GM23338 (cell line): ENCODE results near the gene ALOX5AP. TPM values are rescaled to one million over a fixed set of nuclear protein-coding genes. Genes with fewer than 3 reads are reported as not detected.

Source experiments
- ATAC-seq: fragments of 200-7000 bp; cut with Tn5 transposase; 3 replicates; pipeline ENCODE4 v1.9.1; 2020
- DNase-seq: peaks from one replicate; pipeline ENCODE4 v3.0.0-alpha.2; 2015; ENCODE audit warnings: low spot score
- H2AFZ ChIP-seq: fragments of 200-600 bp; sonication (generic); 2 replicates; pipeline ENCODE4 v1.8.0; 2016; ENCODE audit warnings: antibody characterized with exemption, mild to moderate bottlenecking, moderate library complexity
- H3F3A ChIP-seq: fragments of 200-600 bp; sonication (generic); replicated peaks from 2 replicates; pipeline ENCODE4 v1.8.0; 2017; ENCODE audit warnings: antibody characterized with exemption, mixed run types, low read depth
- H3K27ac ChIP-seq: fragments of 200-600 bp; sonication (generic); 2 replicates; pipeline ENCODE4 v1.6.1; 2016; ENCODE audit warnings: low read depth
- H3K27me3 ChIP-seq: fragments of 200-600 bp; sonication (generic); 2 replicates; pipeline ENCODE4 v1.8.0; 2016; ENCODE audit warnings: mild to moderate bottlenecking, mixed run types, moderate library complexity; ENCODE audit not compliant: insufficient read depth
- H3K36me3 ChIP-seq: fragments of 200-600 bp; sonication (generic); 2 replicates; pipeline ENCODE4 v1.8.0; 2016; ENCODE audit warnings: mild to moderate bottlenecking; ENCODE audit not compliant: insufficient read depth
- H3K4me1 ChIP-seq: fragments of 200-600 bp; sonication (generic); 2 replicates; pipeline ENCODE4 v1.8.0; 2016; ENCODE audit warnings: mild to moderate bottlenecking, moderate library complexity; ENCODE audit not compliant: insufficient read depth
- H3K4me2 ChIP-seq: fragments of 200-600 bp; sonication (generic); 2 replicates; pipeline ENCODE4 v1.7.1; 2017; ENCODE audit warnings: mixed run types
- H3K4me3 ChIP-seq: fragments of 200-600 bp; sonication (generic); 2 replicates; pipeline ENCODE4 v1.6.1; 2016; ENCODE audit warnings: mixed run types
- H3K79me2 ChIP-seq: fragments of 200-600 bp; sonication (generic); replicated peaks from 2 replicates; pipeline ENCODE4 v1.8.0; 2017; ENCODE audit warnings: mild to moderate bottlenecking; ENCODE audit not compliant: insufficient read depth
- H3K9me2 ChIP-seq: fragments of 200-600 bp; sonication (generic); 2 replicates; pipeline ENCODE4 v1.8.0; 2017; ENCODE audit not compliant: insufficient read depth
- H4K20me1 ChIP-seq: fragments of 200-600 bp; sonication (generic); replicated peaks from 2 replicates; pipeline ENCODE4 v1.8.0; 2017; ENCODE audit warnings: mild to moderate bottlenecking; ENCODE audit not compliant: insufficient read depth
- H3K27ac Mint-ChIP-seq: 2 replicates; pipeline ENCODE4 v1.8.0; 2020; ENCODE audit warnings: inconsistent platforms, mild to moderate bottlenecking, moderate library complexity, mixed read lengths
- H3K27me3 Mint-ChIP-seq: 3 replicates; pipeline ENCODE4 v1.8.0; 2022; ENCODE audit warnings: low read depth, mild to moderate bottlenecking, moderate library complexity, mixed read lengths, inconsistent platforms; ENCODE audit not compliant: insufficient read depth, poor library complexity
- H3K36me3 Mint-ChIP-seq: 3 replicates; pipeline ENCODE4 v1.8.0; 2021; ENCODE audit warnings: low read depth, mild to moderate bottlenecking, inconsistent platforms, moderate library complexity, mixed read lengths
- H3K4me1 Mint-ChIP-seq: 3 replicates; pipeline ENCODE4 v1.8.0; 2020; ENCODE audit warnings: mild to moderate bottlenecking, inconsistent platforms, mixed read lengths
- H3K4me3 Mint-ChIP-seq: 3 replicates; pipeline ENCODE4 v1.8.0; 2021; ENCODE audit warnings: moderate library complexity, mild to moderate bottlenecking, inconsistent platforms, mixed read lengths
- H3K9me3 Mint-ChIP-seq: 3 replicates; pipeline ENCODE4 v1.8.0; 2020; ENCODE audit warnings: moderate library complexity, mild to moderate bottlenecking, inconsistent platforms, mixed read lengths
- EZH2phosphoT487 ChIP-seq: fragments of 200-600 bp; sonication (generic); IDR thresholded peaks from one replicate; pipeline ENCODE4 v1.8.1; 2018; ENCODE audit warnings: antibody characterized with exemption; ENCODE audit not compliant: unreplicated experiment
- JUNB ChIP-seq: IDR thresholded peaks from one replicate; pipeline ENCODE4 v1.6.1; 2016; ENCODE audit warnings: antibody characterized with exemption; ENCODE audit not compliant: unreplicated experiment
- NANOG ChIP-seq: IDR thresholded peaks from 2 replicates; pipeline ENCODE4 v1.6.1; 2016; ENCODE audit warnings: antibody characterized with exemption, borderline replicate concordance
- POLR2AphosphoS5 ChIP-seq: IDR thresholded peaks from 2 replicates; pipeline ENCODE4 v1.6.1; 2016; ENCODE audit warnings: antibody characterized with exemption, low read depth
- STAT1 ChIP-seq: IDR thresholded peaks from one replicate; pipeline ENCODE4 v1.6.1; 2016; ENCODE audit warnings: antibody characterized with exemption; ENCODE audit not compliant: unreplicated experiment
- ZNF114 ChIP-seq: fragments of 250-450 bp; sonication (Bioruptor Pico); IDR thresholded peaks from 2 replicates; pipeline ENCODE4 v1.5.0; 2020; ENCODE audit warnings: mild to moderate bottlenecking, moderate library complexity
- ZNF331 ChIP-seq: fragments of 250-450 bp; sonication (Bioruptor Pico); IDR thresholded peaks from 2 replicates; pipeline ENCODE4 v1.5.0; 2020; ENCODE audit warnings: low read depth, mild to moderate bottlenecking, moderate library complexity
- polyA plus RNA-seq: library from polyadenylated mRNA; unstranded; fragments of >200 nt; fragmentation: Nextera tagmentation; extraction: Ambion mirVana; gene quantifications from 2 replicates; pipeline ENCODE4 v1.2.1, GENCODE V29; 2016
- total RNA-seq: library from RNA; depleted of rRNA; stranded (reverse); fragments of >200 nt; shearing (Covaris generic); gene quantifications from 2 replicates; pipeline ENCODE4 v1.2.3, GENCODE V29; 2014
- TF ChIP-seq, protein P1 (sequence below): IDR thresholded peaks from one replicate; pipeline ENCODE4 v1.6.1; 2018; ENCODE audit warnings: antibody characterized with exemption; ENCODE audit not compliant: unreplicated experiment
- TF ChIP-seq, protein P2 (sequence below), 2 experiments: fragments of 200-600 bp in 1 of 2; sonication (generic) in 1 of 2; conservative IDR thresholded peaks; 2 replicates each; pipeline versions ENCODE4 v1.5.1 to v1.6.1; 2016 to 2017; ENCODE audit warnings: antibody characterized with exemption in 2 of 2, low read depth in 2 of 2, mild to moderate bottlenecking in 2 of 2, moderate library complexity in 1 of 2
- TF ChIP-seq, protein P3 (sequence below): IDR thresholded peaks from 2 replicates; pipeline ENCODE4 v1.6.1; 2016; ENCODE audit warnings: antibody characterized with exemption

ALOX5AP gene
- total and polyA plus RNA-seq, 2 experiments from 2014 or later: 0.23 TPM; not detected in 1

GRCh38 chr13:30705680-30706079, 29.7 kb upstream of the ALOX5AP start:
- Mint-ChIP-seq H3K9me3 (no peaks in the 10 kb centered on the region), H3K36me3 (no peaks in the 10 kb centered on the region), H3K4me1 (peaks cover 6% of the 10 kb centered on the region; the same call in 2 of the 3 replicates), H3K27ac (no peak overlapping the region), H3K27me3 (no peaks in the 10 kb centered on the region), H3K4me3 (no peak overlapping the region)
- Histone ChIP-seq H3K9me2 (peaks cover 8% of the 10 kb centered on the region), H3K27ac (no peak overlapping the region), H4K20me1 (no peaks in the 10 kb centered on the region), H3K27me3 (no peaks in the 10 kb centered on the region), H3K79me2 (no peaks in the 10 kb centered on the region), H3F3A (no peaks in the 10 kb centered on the region), H3K4me1 (peaks cover 3% of the 10 kb centered on the region; the same call in 1 of the 2 replicates), H3K4me2 (no peak overlapping the region), H2AFZ (no peak overlapping the region; the same call in 1 of the 2 replicates), H3K36me3 (no peaks in the 10 kb centered on the region), H3K4me3 (no peak overlapping the region)
- ATAC-seq (no peak), DNase-seq (no peak)
- TF ChIP-seq NANOG: no peak
- TF ChIP-seq JUNB: no peak
- TF ChIP-seq, protein P1, sequence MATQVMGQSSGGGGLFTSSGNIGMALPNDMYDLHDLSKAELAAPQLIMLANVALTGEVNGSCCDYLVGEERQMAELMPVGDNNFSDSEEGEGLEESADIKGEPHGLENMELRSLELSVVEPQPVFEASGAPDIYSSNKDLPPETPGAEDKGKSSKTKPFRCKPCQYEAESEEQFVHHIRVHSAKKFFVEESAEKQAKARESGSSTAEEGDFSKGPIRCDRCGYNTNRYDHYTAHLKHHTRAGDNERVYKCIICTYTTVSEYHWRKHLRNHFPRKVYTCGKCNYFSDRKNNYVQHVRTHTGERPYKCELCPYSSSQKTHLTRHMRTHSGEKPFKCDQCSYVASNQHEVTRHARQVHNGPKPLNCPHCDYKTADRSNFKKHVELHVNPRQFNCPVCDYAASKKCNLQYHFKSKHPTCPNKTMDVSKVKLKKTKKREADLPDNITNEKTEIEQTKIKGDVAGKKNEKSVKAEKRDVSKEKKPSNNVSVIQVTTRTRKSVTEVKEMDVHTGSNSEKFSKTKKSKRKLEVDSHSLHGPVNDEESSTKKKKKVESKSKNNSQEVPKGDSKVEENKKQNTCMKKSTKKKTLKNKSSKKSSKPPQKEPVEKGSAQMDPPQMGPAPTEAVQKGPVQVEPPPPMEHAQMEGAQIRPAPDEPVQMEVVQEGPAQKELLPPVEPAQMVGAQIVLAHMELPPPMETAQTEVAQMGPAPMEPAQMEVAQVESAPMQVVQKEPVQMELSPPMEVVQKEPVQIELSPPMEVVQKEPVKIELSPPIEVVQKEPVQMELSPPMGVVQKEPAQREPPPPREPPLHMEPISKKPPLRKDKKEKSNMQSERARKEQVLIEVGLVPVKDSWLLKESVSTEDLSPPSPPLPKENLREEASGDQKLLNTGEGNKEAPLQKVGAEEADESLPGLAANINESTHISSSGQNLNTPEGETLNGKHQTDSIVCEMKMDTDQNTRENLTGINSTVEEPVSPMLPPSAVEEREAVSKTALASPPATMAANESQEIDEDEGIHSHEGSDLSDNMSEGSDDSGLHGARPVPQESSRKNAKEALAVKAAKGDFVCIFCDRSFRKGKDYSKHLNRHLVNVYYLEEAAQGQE: no peak
- no peak for TF ChIP-seq POLR2AphosphoS5
- TF ChIP-seq, protein P2, sequence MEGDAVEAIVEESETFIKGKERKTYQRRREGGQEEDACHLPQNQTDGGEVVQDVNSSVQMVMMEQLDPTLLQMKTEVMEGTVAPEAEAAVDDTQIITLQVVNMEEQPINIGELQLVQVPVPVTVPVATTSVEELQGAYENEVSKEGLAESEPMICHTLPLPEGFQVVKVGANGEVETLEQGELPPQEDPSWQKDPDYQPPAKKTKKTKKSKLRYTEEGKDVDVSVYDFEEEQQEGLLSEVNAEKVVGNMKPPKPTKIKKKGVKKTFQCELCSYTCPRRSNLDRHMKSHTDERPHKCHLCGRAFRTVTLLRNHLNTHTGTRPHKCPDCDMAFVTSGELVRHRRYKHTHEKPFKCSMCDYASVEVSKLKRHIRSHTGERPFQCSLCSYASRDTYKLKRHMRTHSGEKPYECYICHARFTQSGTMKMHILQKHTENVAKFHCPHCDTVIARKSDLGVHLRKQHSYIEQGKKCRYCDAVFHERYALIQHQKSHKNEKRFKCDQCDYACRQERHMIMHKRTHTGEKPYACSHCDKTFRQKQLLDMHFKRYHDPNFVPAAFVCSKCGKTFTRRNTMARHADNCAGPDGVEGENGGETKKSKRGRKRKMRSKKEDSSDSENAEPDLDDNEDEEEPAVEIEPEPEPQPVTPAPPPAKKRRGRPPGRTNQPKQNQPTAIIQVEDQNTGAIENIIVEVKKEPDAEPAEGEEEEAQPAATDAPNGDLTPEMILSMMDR (conservative IDR thresholded peaks at IDR 0.05; ENCODE audit: low read depth in 2 of 2): no peak
- no peak for TF ChIP-seq STAT1
- TF ChIP-seq, protein P3, sequence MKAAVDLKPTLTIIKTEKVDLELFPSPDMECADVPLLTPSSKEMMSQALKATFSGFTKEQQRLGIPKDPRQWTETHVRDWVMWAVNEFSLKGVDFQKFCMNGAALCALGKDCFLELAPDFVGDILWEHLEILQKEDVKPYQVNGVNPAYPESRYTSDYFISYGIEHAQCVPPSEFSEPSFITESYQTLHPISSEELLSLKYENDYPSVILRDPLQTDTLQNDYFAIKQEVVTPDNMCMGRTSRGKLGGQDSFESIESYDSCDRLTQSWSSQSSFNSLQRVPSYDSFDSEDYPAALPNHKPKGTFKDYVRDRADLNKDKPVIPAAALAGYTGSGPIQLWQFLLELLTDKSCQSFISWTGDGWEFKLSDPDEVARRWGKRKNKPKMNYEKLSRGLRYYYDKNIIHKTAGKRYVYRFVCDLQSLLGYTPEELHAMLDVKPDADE: no peak
- TF ChIP-seq ZNF331 (CRISPR knock-in tag): no peak
- no peak for TF ChIP-seq ZNF114 (CRISPR knock-in tag)
- no peak for TF ChIP-seq EZH2phosphoT487

GRCh38 chr13:30708541-30708940, 26.8 kb upstream of the ALOX5AP start:
- H4K20me1 ChIP-seq: no peaks in the 10 kb centered on the region
- no peaks in the 10 kb centered on the region for H3K27me3 ChIP-seq
- H3K4me2 ChIP-seq: no peak overlapping the region
- ATAC-seq (no peak), DNase-seq (no peak)
- H3K4me1 Mint-ChIP-seq: peaks cover 6% of the 10 kb centered on the region; the same call in 2 of the 3 replicates
- H3K36me3 Mint-ChIP-seq: no peaks in the 10 kb centered on the region
- H3K9me3 Mint-ChIP-seq: no peaks in the 10 kb centered on the region
- H3F3A ChIP-seq: no peaks in the 10 kb centered on the region
- no peak overlapping the region for H3K4me3 Mint-ChIP-seq
- H3K4me3 ChIP-seq: no peak overlapping the region
- peaks cover 8% of the 10 kb centered on the region for H3K9me2 ChIP-seq
- no peaks in the 10 kb centered on the region for H3K27me3 Mint-ChIP-seq
- TF ChIP-seq NANOG (no peak), ZNF331 (CRISPR knock-in tag) (no peak), JUNB (no peak)
- no peak overlapping the region for H3K27ac ChIP-seq
- no peak overlapping the region for H2AFZ ChIP-seq
- peaks cover 3% of the 10 kb centered on the region; the same call in 1 of the 2 replicates for H3K4me1 ChIP-seq
- H3K27ac Mint-ChIP-seq: no peak overlapping the region
- H3K36me3 ChIP-seq: no peaks in the 10 kb centered on the region
- no peaks in the 10 kb centered on the region for H3K79me2 ChIP-seq
